OCI-LY3 (cell line): Measurements from ENCODE around the gene GYPE.

Experiments used
- EZH2phosphoT487 ChIP-seq: fragments of 200-600 bp; shearing (Covaris generic); IDR thresholded peaks from 2 replicates; pipeline ENCODE4 v1.6.1; 2018; ENCODE audit warnings: antibody characterized with exemption, mixed run types, low read depth
- TF ChIP-seq, protein P1 (sequence below): fragments of 200-600, 300-600 bp; sonication (generic); IDR thresholded peaks from 2 replicates; pipeline ENCODE4 v1.5.1; 2014; ENCODE audit warnings: antibody characterized with exemption, low read length, low read depth

DNA sequence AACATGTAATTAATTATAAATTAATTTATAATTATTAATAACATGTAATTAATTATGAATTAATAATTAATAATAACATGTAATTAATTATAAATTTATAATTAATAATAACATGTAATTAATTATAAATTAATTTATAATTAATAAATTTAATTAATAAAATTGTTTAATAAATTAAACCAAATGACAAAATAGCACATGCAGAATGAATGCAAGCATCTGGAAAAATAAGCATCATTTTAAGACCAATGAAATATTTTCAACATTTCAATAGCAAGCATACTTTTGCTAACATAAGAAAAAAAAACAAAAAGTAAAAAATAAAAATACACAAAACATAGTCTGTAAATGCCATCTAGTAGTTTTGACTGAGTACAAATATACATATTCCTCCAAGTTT is 21.8 kb downstream of the GYPE start:
- TF ChIP-seq, protein P1, sequence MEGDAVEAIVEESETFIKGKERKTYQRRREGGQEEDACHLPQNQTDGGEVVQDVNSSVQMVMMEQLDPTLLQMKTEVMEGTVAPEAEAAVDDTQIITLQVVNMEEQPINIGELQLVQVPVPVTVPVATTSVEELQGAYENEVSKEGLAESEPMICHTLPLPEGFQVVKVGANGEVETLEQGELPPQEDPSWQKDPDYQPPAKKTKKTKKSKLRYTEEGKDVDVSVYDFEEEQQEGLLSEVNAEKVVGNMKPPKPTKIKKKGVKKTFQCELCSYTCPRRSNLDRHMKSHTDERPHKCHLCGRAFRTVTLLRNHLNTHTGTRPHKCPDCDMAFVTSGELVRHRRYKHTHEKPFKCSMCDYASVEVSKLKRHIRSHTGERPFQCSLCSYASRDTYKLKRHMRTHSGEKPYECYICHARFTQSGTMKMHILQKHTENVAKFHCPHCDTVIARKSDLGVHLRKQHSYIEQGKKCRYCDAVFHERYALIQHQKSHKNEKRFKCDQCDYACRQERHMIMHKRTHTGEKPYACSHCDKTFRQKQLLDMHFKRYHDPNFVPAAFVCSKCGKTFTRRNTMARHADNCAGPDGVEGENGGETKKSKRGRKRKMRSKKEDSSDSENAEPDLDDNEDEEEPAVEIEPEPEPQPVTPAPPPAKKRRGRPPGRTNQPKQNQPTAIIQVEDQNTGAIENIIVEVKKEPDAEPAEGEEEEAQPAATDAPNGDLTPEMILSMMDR = no peak
- no peak for TF ChIP-seq EZH2phosphoT487
